Thyroid gland (tissue), 4 donors: Measurements from ENCODE around the gene HLCS.

Experiments used
- POLR2A ChIP-seq, 2 donors: fragments of 450-650 bp; IDR thresholded peaks; one replicate each; pipeline ENCODE4 v1.6.1; 2017; ENCODE audit warnings: antibody characterized with exemption in 2 of 2, mild to moderate bottlenecking in 2 of 2, moderate library complexity in 1 of 2
- TF ChIP-seq, protein P1 (sequence below), 6 experiments: fragments of 200-600 bp in 3 of 6; fragments of 450-650 bp in 3 of 6; sonication (generic) in 3 of 6; IDR thresholded peaks; one replicate each; pipeline ENCODE4 v1.5.1; 2016 to 2019; ENCODE audit warnings: antibody characterized with exemption in 6 of 6, mild to moderate bottlenecking in 2 of 6, inconsistent platforms in 1 of 6, moderate library complexity in 1 of 6

GRCh38 chr21:36864974-36865373 lies 101.5 kb downstream of the HLCS start:
- no peak for TF ChIP-seq POLR2A (IDR thresholded peaks at IDR 0.05)
- TF ChIP-seq, protein P1, sequence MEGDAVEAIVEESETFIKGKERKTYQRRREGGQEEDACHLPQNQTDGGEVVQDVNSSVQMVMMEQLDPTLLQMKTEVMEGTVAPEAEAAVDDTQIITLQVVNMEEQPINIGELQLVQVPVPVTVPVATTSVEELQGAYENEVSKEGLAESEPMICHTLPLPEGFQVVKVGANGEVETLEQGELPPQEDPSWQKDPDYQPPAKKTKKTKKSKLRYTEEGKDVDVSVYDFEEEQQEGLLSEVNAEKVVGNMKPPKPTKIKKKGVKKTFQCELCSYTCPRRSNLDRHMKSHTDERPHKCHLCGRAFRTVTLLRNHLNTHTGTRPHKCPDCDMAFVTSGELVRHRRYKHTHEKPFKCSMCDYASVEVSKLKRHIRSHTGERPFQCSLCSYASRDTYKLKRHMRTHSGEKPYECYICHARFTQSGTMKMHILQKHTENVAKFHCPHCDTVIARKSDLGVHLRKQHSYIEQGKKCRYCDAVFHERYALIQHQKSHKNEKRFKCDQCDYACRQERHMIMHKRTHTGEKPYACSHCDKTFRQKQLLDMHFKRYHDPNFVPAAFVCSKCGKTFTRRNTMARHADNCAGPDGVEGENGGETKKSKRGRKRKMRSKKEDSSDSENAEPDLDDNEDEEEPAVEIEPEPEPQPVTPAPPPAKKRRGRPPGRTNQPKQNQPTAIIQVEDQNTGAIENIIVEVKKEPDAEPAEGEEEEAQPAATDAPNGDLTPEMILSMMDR (IDR thresholded peaks at IDR 0.05): no peak
